Stimulated activated naive CD4-positive, alpha-beta T cell (primary cell): ENCODE measurements around the gene OTUB1.

Experiments
- DNase-seq, 6 experiments: peaks; one replicate each; lab custom pipeline; 2025; lab: John Stamatoyannopoulos, UW

OTUB1 gene

GRCh38 chr11:64023712-64024710 is 37.8 kb downstream of the OTUB1 start:
- no peak for DNase-seq

- no peak for DNase-seq
These were observed 39.0 kb downstream of the OTUB1 start for GRCh38 chr11:64025205-64025604.

DNA sequence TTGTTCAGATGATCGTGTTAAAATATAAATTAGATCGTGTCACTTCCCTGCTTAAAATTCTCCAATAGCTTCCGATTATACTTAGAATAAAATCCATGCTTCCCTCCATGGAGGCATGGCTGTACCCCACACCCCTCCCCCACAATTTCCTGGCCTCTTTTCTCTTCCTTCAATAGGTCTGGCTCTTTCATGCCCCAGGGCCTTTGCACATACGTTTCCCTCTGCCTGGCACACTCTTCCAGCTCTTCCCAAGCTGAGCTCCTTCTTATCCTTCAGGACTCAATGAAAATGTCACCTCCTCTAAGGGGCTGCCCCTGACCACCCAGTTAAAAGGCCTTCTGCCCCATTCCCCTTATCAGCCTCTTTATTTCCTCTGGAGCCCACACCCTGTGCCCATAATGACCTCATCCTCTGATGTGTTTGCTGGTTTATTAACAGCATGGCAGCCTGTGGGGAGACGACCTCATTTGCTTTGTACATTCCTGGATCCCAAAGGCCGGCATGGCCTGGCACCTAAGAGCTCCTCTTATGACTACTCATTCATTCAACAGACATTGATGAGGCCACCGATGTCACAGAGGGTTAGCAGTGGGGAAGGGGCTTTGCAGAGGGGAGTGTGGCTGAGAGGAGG is 40.5 kb downstream of the OTUB1 start:
- no peak for DNase-seq

GRCh38 chr11:64027651-64028397 is 41.6 kb downstream of the OTUB1 start:
- DNase-seq = no peak

DNA sequence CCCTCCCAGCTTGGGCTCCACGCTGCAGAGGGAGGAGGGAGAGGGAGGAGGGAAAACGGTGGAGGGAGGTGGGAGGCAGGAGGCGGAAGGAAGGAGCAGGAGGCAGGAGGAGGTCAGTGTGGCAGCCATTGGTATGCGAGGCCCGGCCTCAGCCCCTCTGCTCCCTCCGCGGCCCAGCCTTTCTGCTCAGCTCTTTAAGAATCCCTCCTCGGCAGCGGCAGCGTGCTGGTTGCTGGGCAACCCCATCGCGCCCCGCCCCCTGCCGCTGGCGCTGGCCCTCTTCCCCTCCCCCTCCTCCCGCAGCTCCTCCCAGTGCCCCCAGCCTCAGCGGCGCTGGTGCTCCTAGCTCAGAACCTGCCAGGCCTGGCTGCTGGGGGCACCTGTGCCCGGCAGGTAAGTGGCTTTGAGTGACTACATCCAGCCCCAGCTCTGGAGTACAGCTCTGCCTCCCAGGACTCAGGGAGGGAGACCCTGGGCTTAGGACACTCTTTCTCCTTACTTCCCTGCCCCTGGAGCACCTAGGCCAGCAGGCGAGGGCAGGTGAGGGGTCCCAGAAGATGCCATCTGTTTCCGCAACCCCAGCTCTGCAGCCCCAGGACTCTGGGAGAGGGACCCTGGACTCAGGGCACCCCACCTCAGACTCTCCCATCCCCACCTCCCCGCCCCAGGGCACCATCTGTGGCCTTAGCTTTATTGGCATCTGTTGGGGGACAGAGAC is 42.3 kb downstream of the OTUB1 start:
- DNase-seq = no peak

DNA sequence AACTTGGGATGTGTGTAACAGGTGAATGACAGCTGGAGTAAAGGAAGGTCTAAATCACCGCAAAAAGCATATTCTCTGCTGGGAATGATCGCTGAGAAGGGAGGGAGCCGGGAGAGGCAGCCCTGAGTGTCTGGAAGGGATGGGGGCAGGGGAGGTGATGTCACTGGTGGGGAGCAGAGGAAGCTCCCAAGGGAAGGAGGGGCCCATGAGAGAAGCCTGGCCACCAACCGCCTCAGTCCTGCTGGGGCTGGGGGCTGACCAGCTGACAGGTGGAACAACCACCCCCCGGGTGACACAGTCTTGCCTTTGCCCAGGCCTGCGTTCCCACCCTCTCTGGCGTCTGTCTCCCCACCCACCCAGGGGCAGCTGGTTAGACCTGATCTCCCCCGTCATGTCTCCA is 43.5 kb downstream of the OTUB1 start:
- no peak for DNase-seq

- DNase-seq = no peak
These were observed 44.8 kb downstream of the OTUB1 start for GRCh38 chr11:64031001-64031400.

- DNase-seq = no peak
These were observed 45.8 kb downstream of the OTUB1 start for GRCh38 chr11:64032050-64032449.

DNA sequence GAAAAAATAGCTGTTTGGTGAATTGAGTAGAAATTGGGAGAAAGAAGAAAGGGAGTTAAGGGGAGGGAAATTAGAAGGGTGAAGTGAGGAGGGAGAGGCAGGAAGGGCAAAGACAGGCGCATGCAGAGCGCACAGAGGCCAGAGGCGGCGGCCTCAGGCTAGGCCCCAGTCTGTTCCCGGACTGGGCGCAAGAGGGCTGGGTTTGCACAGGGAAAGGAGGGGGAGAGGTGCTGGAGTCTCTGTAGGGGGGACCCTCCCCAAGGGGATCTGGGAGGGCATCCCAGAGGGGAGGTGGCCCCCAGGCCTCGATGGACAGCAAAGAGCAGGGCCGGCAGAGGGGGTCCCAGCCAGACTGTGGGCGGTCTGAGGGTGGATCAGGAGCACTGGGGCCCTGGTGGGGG is 48.2 kb downstream of the OTUB1 start:
- DNase-seq = no peak

DNA sequence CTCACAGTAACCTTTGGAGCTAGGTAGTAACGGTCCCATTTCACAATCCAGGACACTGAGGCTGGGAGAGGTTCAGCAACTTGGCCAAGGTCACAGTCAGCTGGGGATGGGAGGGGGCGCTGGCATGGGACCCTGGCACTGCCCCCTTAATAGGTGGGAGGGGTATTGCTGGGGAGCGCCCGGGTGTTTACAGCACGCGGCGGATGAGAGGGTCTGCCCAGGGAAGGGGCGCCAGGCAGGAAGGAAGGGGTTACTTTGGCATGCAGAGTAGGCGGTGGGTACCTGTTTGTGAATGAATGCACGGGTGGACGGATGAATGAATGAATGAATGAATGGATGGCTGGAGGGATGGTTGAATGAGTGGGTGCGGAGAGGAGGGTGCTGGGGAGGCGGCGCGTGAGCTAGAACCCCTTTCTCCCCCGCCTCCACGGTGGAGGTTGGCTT is 48.9 kb downstream of the OTUB1 start:
- DNase-seq = no peak

GRCh38 chr11:64035576-64035975 is 49.3 kb downstream of the OTUB1 start, which contains the start of gene FLRT1:
Gene FLRT1 (plus strand): TSS chr11:64035931. CDS start chr11:64116268, 80,337 bp downstream.
- DNase-seq = no peak

DNA sequence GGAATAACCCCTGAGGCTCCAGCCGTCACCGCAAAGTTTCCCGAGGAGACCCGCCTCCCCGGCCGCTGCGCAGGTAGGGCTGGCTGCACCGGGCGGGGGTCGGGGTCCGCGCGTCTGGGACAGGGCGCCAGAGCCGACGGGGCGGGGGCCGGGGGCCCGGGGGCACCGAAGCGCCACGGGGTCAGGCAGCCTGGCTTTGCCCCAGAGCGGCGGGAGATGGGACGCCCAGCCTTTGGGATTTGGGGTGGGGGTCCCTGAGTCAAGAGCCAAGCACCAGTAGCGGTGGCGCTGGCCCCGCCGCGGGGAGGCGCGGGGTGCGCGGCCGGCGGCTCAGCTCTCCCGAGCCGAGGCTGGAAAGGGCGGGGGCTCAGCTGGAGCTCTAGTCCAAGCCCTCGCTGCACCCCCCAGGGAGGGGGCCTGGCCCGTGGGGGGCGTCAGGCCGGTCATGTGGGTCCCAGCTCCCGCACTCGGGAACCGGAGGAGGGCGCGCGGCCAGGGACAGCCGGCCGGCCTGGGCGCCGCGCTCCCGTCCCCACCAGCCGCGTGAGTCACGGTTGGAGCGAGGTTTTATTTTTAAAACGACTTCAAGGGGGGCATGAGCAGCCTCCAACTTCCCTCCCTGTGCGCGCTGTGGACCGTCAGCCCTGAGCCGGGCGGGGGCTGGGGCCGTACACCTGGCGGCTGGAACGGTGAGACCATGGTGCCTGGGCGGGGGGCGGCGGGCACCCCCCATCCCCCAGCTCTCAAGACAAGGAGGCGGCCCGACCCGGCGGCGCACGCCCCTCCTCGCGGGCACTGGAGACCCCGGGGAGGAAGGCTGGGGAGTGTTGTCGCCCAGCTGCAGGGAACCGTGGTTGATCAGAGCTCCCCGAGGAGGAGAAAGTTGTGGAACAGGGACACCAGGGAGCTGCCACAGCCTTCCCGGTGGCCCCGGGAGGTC is 50.1 kb downstream of the OTUB1 start:
- DNase-seq = no peak

DNA sequence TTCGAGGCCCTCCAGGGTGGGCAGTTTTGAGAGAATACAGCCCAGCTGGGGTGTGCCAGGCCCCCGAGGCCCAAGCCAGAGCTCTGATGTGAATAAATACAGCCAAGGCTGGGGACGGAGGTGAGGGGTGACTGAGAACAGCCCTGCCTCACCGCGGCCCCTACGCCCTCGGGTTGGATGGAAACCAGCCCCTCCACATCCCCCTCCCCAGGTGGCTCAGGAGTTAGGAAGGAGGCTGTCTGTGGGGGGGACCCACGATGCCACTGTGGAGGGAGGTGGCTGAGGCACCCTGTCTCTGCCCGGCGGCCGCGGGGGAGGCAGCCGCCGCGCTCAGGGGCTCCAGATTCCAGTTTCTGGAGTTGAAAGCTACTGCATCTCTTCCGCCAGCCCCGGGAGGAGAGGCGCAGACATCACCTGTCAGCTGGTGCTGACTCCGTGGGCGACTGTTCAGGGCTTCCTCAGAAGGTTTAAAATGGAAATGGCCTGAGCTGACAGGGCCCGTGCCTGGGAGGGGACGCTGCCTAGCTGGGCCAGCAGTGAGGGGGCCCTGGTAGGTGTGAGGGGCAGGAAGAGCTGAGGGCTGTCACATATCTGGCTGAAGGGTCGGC is 50.9 kb downstream of the OTUB1 start:
- no peak for DNase-seq

- no peak for DNase-seq
These were observed 52.3 kb downstream of the OTUB1 start for GRCh38 chr11:64038500-64038899.

- no peak for DNase-seq
These were observed 52.9 kb downstream of the OTUB1 start for GRCh38 chr11:64039012-64039665.

- no peak for DNase-seq
These were observed 54.6 kb downstream of the OTUB1 start for GRCh38 chr11:64040684-64041322.

DNA sequence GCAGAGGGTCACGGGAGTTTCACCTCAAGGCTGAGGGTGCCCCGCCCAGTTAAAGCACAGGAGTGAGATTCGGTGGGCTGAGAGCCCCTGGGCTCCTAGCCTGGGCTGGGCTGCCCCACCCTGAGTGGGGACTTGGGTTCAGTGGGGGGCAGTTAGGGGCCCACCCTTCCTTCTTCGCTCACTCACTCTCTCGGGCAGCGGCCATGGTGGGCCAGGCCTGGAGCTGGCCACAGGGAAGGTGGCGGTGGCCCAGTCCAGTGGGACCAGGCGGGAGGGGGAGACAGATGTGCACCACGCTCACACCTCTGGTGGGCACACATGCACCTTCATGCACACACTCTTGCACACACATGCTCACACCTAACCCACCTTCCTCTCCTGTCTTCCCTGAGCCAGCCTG is 55.6 kb downstream of the OTUB1 start:
- DNase-seq = no peak

- no peak for DNase-seq
These were observed 56.1 kb downstream of the OTUB1 start for GRCh38 chr11:64042301-64042700.

DNA sequence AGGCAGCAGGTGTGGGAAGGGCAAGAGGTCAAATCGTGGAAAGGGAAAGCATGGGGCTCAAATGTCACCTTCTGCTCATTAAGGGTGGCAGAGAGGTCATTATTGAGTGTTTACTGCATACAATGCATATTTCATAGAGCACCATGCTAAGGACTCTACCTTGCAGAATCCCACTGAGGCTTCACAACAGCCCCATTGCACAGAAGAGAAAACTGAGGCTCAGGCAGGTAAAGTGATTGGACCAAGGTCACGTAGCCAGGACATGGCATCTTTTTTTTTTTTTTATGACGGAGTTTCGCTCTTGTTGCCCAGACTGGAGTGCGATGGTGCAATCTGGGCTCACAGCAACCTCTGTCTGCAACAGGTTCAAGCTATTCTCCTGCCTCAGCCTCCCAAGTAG is 57.3 kb downstream of the OTUB1 start:
- DNase-seq = no peak
